Keratinocyte (primary cell): ENCODE measurements around the gene STIP1. TPM values are rescaled to one million over a fixed set of nuclear protein-coding genes. Genes with fewer than 3 reads are reported as not detected.
A peak's percentile ranks its signal among the peaks of the same experiment; 100 is the strongest.

ENCODE experiments used
- DNase-seq: peaks from one replicate; pipeline ENCODE4 v3.0.0-alpha.2; 2011; ENCODE audit warnings: low read depth, missing footprints, low spot score
- FAIRE-seq: peaks from 2 replicates; lab custom pipeline; 2011; peaks lifted over from hg19 to GRCh38; lab: Jason Lieb, UNC
- H2AFZ ChIP-seq: 2 replicates; pipeline ENCODE4 v1.6.0; 2012; ENCODE audit warnings: low read length, control low read depth, inconsistent platforms; ENCODE audit not compliant: control insufficient read depth
- H3K27ac ChIP-seq: 2 replicates; pipeline ENCODE4 v1.5.1; 2011; ENCODE audit warnings: low read length; ENCODE audit not compliant: control insufficient read depth, insufficient read depth
- H3K27me3 ChIP-seq: 3 replicates; pipeline ENCODE4 v1.6.0; 2011; ENCODE audit warnings: low read length; ENCODE audit not compliant: control insufficient read depth, insufficient read depth; ENCODE audit errors: extremely low read depth
- H3K36me3 ChIP-seq, 2 experiments: 2 replicates in 1 of 2; 3 replicates in 1 of 2; pipeline ENCODE4 v1.5.1; 2011; ENCODE audit warnings: low read length in 2 of 2, mild to moderate bottlenecking in 1 of 2; ENCODE audit not compliant: control insufficient read depth in 2 of 2, insufficient read depth in 2 of 2; ENCODE audit errors: extremely low read depth in 1 of 2
- H3K4me1 ChIP-seq: 3 replicates; pipeline ENCODE4 v1.5.1; 2011; ENCODE audit warnings: low read length; ENCODE audit not compliant: control insufficient read depth, insufficient read depth; ENCODE audit errors: extremely low read depth
- H3K4me2 ChIP-seq: 3 replicates; pipeline ENCODE4 v1.6.0; 2011; ENCODE audit warnings: low read depth, low read length; ENCODE audit not compliant: control insufficient read depth, insufficient read depth; ENCODE audit errors: extremely low read depth
- H3K4me3 ChIP-seq, 3 experiments: fragments of 200-600 bp in 1 of 3; sonication (generic) in 1 of 3; 2 replicates in 2 of 3; 3 replicates in 1 of 3; pipeline ENCODE4 v1.5.1; 2011 to 2016; ENCODE audit warnings: low read length in 3 of 3, mild to moderate bottlenecking in 3 of 3, control low read depth in 2 of 3, inconsistent platforms in 1 of 3, low read depth in 1 of 3, mixed read lengths in 1 of 3, mixed run types in 1 of 3, moderate library complexity in 1 of 3; ENCODE audit not compliant: control insufficient read depth in 2 of 3, insufficient read depth in 2 of 3; ENCODE audit errors: extremely low read depth in 1 of 3
- H3K79me2 ChIP-seq: 2 replicates; pipeline ENCODE4 v1.6.0; 2012; ENCODE audit warnings: low read length; ENCODE audit not compliant: control insufficient read depth, insufficient read depth
- H3K9ac ChIP-seq: 3 replicates; pipeline ENCODE4 v1.6.0; 2011; ENCODE audit warnings: low read length; ENCODE audit not compliant: control insufficient read depth, insufficient read depth; ENCODE audit errors: extremely low read depth
- H3K9me1 ChIP-seq: 3 replicates; pipeline ENCODE4 v1.6.0; 2011; ENCODE audit warnings: low read length; ENCODE audit not compliant: control insufficient read depth, insufficient read depth; ENCODE audit errors: extremely low read depth
- H3K9me3 ChIP-seq: 2 replicates; pipeline ENCODE4 v1.5.1; 2012; ENCODE audit warnings: low read depth, low read length; ENCODE audit not compliant: control insufficient read depth
- H4K20me1 ChIP-seq: 3 replicates; pipeline ENCODE4 v1.6.0; 2011; ENCODE audit warnings: low read length; ENCODE audit not compliant: control insufficient read depth, insufficient read depth; ENCODE audit errors: extremely low read depth
- EZH2 ChIP-seq: IDR thresholded peaks from one replicate; pipeline ENCODE4 v1.6.1; 2012; ENCODE audit warnings: inconsistent platforms, mild to moderate bottlenecking, low read length, moderate library complexity
- dilution Hi-C: fragments of 300-500 bp; cut with MboI; formaldehyde crosslinking; loops from one replicate; pipeline ENCODE4 v1.7.0; 2020; ENCODE audit warnings: low sequenced_read_pairs; ENCODE audit not compliant: extremely low pct_ligation_motif_present
- polyA plus RNA-seq, 5 experiments: library from polyadenylated mRNA; depleted of rRNA in 3 of 5; stranded (reverse) in 3 of 5; stranded (forward) in 1 of 5; unstranded in 1 of 5; fragments of >200 nt; gene quantifications; 1 replicate in 1 of 5; 2 replicates in 3 of 5; 3 replicates in 1 of 5; pipeline versions ENCODE4 v1.2.1 to v1.2.3, GENCODE V29; 2011 to 2012; ENCODE audit warnings: missing spikeins in 2 of 5, low read depth in 1 of 5, low replicate concordance in 1 of 5
- TF ChIP-seq, protein P1 (sequence below), 3 experiments: IDR thresholded peaks in 1 of 3; conservative IDR thresholded peaks in 1 of 3; optimal IDR thresholded peaks in 1 of 3; 2 replicates in 2 of 3; 3 replicates in 1 of 3; pipeline versions ENCODE3 to v1.5.1; 2011; ENCODE audit warnings: low read length in 3 of 3, mild to moderate bottlenecking in 3 of 3, moderate library complexity in 2 of 3, control low read depth in 1 of 3, inconsistent platforms in 1 of 3; ENCODE audit not compliant: insufficient read depth in 2 of 3; ENCODE audit errors: extremely low read depth in 1 of 3

STIP1 gene
- polyA plus RNA-seq, 1 donor (not counting 4 experiments of a cell fraction or from before 2014, with no cell fraction given) = 206 TPM

DNA sequence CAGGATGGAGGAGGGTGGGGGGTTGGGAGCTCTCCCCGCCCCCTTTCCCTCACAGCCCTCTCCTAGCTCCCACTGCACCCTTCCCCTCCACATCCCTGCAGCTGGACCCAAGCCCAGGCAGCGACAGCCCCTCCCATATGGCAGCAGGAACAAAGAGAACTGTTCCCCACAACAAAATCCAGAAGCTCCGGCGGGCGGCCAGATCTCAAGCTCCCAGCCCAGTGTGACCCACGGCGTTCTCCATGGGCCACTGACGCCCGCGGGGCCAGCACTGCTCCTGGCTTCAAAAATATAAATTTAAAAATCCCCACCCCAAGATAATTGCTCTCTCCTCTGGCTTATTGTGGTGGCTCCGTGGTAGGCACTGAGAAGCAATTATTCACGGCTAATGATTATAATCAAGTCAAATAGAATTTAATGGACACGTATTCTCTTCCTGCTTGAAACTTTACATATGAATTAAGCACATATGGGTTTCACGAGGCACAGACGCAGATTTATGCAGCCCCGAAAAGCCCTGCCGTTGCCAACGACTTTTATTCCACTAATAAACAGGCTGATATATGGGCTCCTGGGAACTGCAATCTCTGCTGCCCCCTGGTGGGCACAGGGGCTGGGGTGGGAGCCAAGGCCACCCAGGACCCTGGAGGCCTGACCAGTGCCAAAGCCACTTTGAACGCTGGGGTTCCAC, 37.6 kb upstream of the STIP1 start:
- Histone ChIP-seq H3K9me3 (no peaks in the 10 kb centered on the region), H2AFZ (no peak overlapping the region)

DNA sequence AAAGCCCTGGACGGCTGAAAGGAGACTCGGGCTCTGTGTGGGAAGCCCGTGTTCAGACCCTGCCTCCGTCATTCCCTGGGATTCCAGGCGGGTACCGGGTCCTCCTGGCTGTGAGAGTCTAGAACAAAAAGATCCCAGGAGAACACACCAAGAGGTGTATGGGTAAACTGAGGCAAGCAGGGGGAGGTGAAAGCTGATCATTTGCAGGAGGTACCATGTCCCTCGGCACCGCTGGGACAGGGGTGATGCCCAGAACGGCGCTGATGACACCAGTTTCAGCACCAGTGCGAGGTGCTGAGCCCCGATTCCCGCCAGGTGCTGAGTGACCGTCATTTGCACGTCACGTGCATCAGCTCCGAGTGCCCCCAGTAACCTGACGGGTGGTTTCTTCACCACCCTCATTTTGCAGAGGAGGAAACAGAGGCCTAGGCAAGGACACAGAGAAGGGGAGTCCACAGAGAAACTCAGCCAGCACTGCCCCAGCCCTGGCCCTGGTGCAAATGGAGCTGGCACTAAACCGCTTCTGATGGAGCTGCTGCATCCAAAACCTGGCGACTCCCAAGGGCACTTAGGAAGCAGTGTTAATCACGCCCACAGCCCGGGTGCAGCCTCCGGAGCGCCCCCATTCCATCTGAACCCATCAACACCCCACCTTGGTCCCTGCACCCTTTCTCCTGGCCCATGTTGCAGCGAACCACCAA, 36.9 kb upstream of the STIP1 start:
- no peaks in the 10 kb centered on the region for H3K9me1 ChIP-seq
- no peaks in the 10 kb centered on the region for H3K9me3 ChIP-seq
- no peak overlapping the region for H3K4me3 ChIP-seq
- TF ChIP-seq EZH2 = no peak
- TF ChIP-seq, protein P1, sequence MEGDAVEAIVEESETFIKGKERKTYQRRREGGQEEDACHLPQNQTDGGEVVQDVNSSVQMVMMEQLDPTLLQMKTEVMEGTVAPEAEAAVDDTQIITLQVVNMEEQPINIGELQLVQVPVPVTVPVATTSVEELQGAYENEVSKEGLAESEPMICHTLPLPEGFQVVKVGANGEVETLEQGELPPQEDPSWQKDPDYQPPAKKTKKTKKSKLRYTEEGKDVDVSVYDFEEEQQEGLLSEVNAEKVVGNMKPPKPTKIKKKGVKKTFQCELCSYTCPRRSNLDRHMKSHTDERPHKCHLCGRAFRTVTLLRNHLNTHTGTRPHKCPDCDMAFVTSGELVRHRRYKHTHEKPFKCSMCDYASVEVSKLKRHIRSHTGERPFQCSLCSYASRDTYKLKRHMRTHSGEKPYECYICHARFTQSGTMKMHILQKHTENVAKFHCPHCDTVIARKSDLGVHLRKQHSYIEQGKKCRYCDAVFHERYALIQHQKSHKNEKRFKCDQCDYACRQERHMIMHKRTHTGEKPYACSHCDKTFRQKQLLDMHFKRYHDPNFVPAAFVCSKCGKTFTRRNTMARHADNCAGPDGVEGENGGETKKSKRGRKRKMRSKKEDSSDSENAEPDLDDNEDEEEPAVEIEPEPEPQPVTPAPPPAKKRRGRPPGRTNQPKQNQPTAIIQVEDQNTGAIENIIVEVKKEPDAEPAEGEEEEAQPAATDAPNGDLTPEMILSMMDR (optimal IDR thresholded peaks at IDR 0.05 in 1 of 3, IDR thresholded peaks at IDR 0.05 in 1 of 3, conservative IDR thresholded peaks at IDR 0.05 in 1 of 3; ENCODE audit: extremely low read depth in 1 of 3, insufficient read depth in 2 of 3, low read length in 3 of 3) = peak in 1 of 3 experiments; percentile 13
- H3K27ac ChIP-seq = no peak overlapping the region
- dilution Hi-C loops = no loop called here
- FAIRE-seq = no peak
- no peak overlapping the region for H3K4me2 ChIP-seq
- no peak overlapping the region for H2AFZ ChIP-seq
- no peak overlapping the region for H3K9ac ChIP-seq
- no peaks in the 10 kb centered on the region for H3K79me2 ChIP-seq
- H4K20me1 ChIP-seq = peaks cover 2% of the 10 kb centered on the region
- no peaks in the 10 kb centered on the region for H3K36me3 ChIP-seq
- no peaks in the 10 kb centered on the region for H3K4me1 ChIP-seq
- DNase-seq = no peak
- H3K27me3 ChIP-seq = no peaks in the 10 kb centered on the region

More for the DNA sequence above, 37.6 kb upstream of the STIP1 start:
- Histone ChIP-seq H3K27ac (no peak overlapping the region), H3K79me2 (no peaks in the 10 kb centered on the region), H3K9me1 (no peaks in the 10 kb centered on the region), H3K9ac (no peak overlapping the region), H3K36me3 (no peaks in the 10 kb centered on the region), H3K4me2 (peak overlapping the region; percentile 20), H3K4me1 (no peaks in the 10 kb centered on the region), H3K27me3 (no peaks in the 10 kb centered on the region), H4K20me1 (peaks cover 1% of the 10 kb centered on the region), H3K4me3 (no peak overlapping the region)
- DNase-seq (peak; percentile 13), FAIRE-seq (no peak)
- dilution Hi-C loops = no loop called here
- TF ChIP-seq, protein P1 (optimal IDR thresholded peaks at IDR 0.05 in 1 of 3, IDR thresholded peaks at IDR 0.05 in 1 of 3, conservative IDR thresholded peaks at IDR 0.05 in 1 of 3; ENCODE audit: extremely low read depth in 1 of 3, insufficient read depth in 2 of 3, low read length in 3 of 3) = peak; percentile 82 to 94 (median 87)
- no peak for TF ChIP-seq EZH2
